HepG2 (cell line): ENCODE results near the gene EIF3A. TPM values are rescaled to one million over a fixed set of nuclear protein-coding genes. Genes with fewer than 3 reads are reported as not detected.

Experiments used
- AHR ChIP-seq: IDR thresholded peaks from 2 replicates; pipeline ENCODE4 v1.6.1; 2018; ENCODE audit warnings: missing genetic modification reagents, missing compliant biosample characterization
- CCDC6 ChIP-seq: sonication (generic); formaldehyde crosslinking; IDR thresholded peaks from 2 replicates; pipeline ENCODE4 v1.8.1; 2022; ENCODE audit warnings: mild to moderate bottlenecking, missing genetic modification reagents, moderate library complexity
- E2F1 ChIP-seq: sonication (generic); formaldehyde crosslinking; IDR thresholded peaks from 2 replicates; pipeline ENCODE4 v1.5.0; 2020; ENCODE audit warnings: missing genetic modification reagents
- ELF3 ChIP-seq: IDR thresholded peaks from 2 replicates; pipeline ENCODE4 v1.6.1; 2016; ENCODE audit warnings: missing genetic modification reagents, missing compliant biosample characterization
- ERF ChIP-seq: IDR thresholded peaks from 2 replicates; pipeline ENCODE4 v1.6.1; 2018; ENCODE audit warnings: missing biosample characterization, missing genetic modification reagents
- KDM2A ChIP-seq: sonication (generic); formaldehyde crosslinking; IDR thresholded peaks from 2 replicates; pipeline ENCODE4 v1.4.0; 2020; ENCODE audit warnings: low read depth, missing genetic modification reagents, borderline replicate concordance
- KDM5B ChIP-seq: sonication (generic); formaldehyde crosslinking; IDR thresholded peaks from 2 replicates; pipeline ENCODE4 v1.4.0; 2020; ENCODE audit warnings: missing genetic modification reagents, mild to moderate bottlenecking, borderline replicate concordance
- KDM6A ChIP-seq: IDR thresholded peaks from 2 replicates; pipeline ENCODE4 v1.6.1; 2016; ENCODE audit warnings: low read depth
- MAZ ChIP-seq, 2 experiments: sonication (generic) in 1 of 2; formaldehyde crosslinking in 1 of 2; IDR thresholded peaks; 2 replicates each; pipeline versions ENCODE4 v1.5.0 to v1.6.1; 2012 to 2020; ENCODE audit warnings: low read depth in 2 of 2, mild to moderate bottlenecking in 2 of 2, borderline replicate concordance in 1 of 2, improper control_type of control experiment in 1 of 2, low read length in 1 of 2, missing genetic modification reagents in 1 of 2, moderate library complexity in 1 of 2
- MEIS2 ChIP-seq: sonication (generic); formaldehyde crosslinking; IDR thresholded peaks from 2 replicates; pipeline ENCODE4 v1.9.0; 2021; ENCODE audit warnings: mild to moderate bottlenecking, missing genetic modification reagents
- PHF8 ChIP-seq: sonication (generic); formaldehyde crosslinking; IDR thresholded peaks from 2 replicates; pipeline ENCODE4 v1.5.0; 2020; ENCODE audit warnings: missing genetic modification reagents
- RAD51 ChIP-seq: fragments of 450-650 bp; IDR thresholded peaks from 2 replicates; pipeline ENCODE4 v1.6.1; 2016; ENCODE audit warnings: borderline replicate concordance
- RBFOX2 ChIP-seq: fragments of 200-400 bp; formaldehyde crosslinking; IDR thresholded peaks from 2 replicates; pipeline ENCODE4 v1.6.1; 2017; ENCODE audit warnings: low read depth, mild to moderate bottlenecking, low read length
- REST ChIP-seq, 2 experiments: IDR thresholded peaks; 2 replicates each; pipeline ENCODE4 v1.6.1; 2011 to 2012; ENCODE audit warnings: low read length in 2 of 2, borderline replicate concordance in 1 of 2, low read depth in 1 of 2, mild to moderate bottlenecking in 1 of 2, moderate library complexity in 1 of 2
- SALL2 ChIP-seq: sonication (generic); formaldehyde crosslinking; IDR thresholded peaks from 2 replicates; pipeline ENCODE4 v1.8.1; 2023; ENCODE audit warnings: mild to moderate bottlenecking, missing genetic modification reagents, inconsistent platforms
- UBTF ChIP-seq: sonication (generic); formaldehyde crosslinking; IDR thresholded peaks from 2 replicates; pipeline ENCODE4 v1.4.0; 2020; ENCODE audit warnings: mild to moderate bottlenecking, missing genetic modification reagents
- YEATS4 ChIP-seq: sonication (generic); formaldehyde crosslinking; IDR thresholded peaks from 2 replicates; pipeline ENCODE4 v1.4.0; 2020; ENCODE audit warnings: missing genetic modification reagents, borderline replicate concordance
- YY1 ChIP-seq: IDR thresholded peaks from 2 replicates; pipeline ENCODE4 v1.6.1; 2011; ENCODE audit warnings: low read length, low read depth, moderate library complexity, mild to moderate bottlenecking; ENCODE audit not compliant: insufficient read depth, insufficient replicate concordance
- ZKSCAN5 ChIP-seq: sonication (generic); formaldehyde crosslinking; IDR thresholded peaks from 2 replicates; pipeline ENCODE4 v1.5.1; 2020; ENCODE audit warnings: mild to moderate bottlenecking, missing genetic modification reagents
- ZNF607 ChIP-seq: sonication (generic); formaldehyde crosslinking; IDR thresholded peaks from 2 replicates; pipeline ENCODE4 v1.5.1; 2020; ENCODE audit warnings: missing genetic modification reagents, mild to moderate bottlenecking, borderline replicate concordance
- ZNF670 ChIP-seq: sonication (generic); formaldehyde crosslinking; IDR thresholded peaks from 2 replicates; pipeline ENCODE4 v1.8.0; 2022; ENCODE audit warnings: mild to moderate bottlenecking, missing genetic modification reagents, borderline replicate concordance
- polyA plus RNA-seq, 8 experiments: library from polyadenylated mRNA; depleted of rRNA in 3 of 8; stranded (reverse) in 7 of 8; unstranded in 1 of 8; fragments of >200 nt; fragmentation: Illumina TruSeq in 4 of 8; extraction: Trizol in 4 of 8; gene quantifications; 2 replicates each; pipeline versions ENCODE4 v1.2.1 to v1.2.3, GENCODE V29; 2011 to 2016; ENCODE audit warnings: low read depth in 4 of 8, missing spikeins in 1 of 8, mixed read lengths in 1 of 8; ENCODE audit not compliant: insufficient read depth in 1 of 8
- total RNA-seq, 5 experiments: library from RNA; depleted of rRNA; stranded (reverse); fragments of >200 nt; fragmentation: Illumina TruSeq; extraction: Trizol; gene quantifications; 2 replicates each; pipeline ENCODE4 v1.2.3, GENCODE V29; 2016; ENCODE audit warnings: low read depth in 1 of 5

Gene EIF3A
- total and polyA plus RNA-seq, 2 of the 13 experiments (the other 11 are each of a cell fraction or from before 2014, with no cell fraction given): 25.6 to 117 TPM

- TF ChIP-seq REST (IDR thresholded peaks at IDR 0.05; ENCODE audit: borderline replicate concordance in 1 of 2, low read depth in 1 of 2, low read length in 2 of 2) (peak in 1 of 2 experiments; percentile 29; a peak in 2 of 4 replicates), ZNF607 (CRISPR knock-in tag) (peak; percentile 62; the same call in 1 of the 2 replicates), YY1 (peak; percentile 87), KDM2A (CRISPR knock-in tag) (peak; percentile 25; the same call in 1 of the 2 replicates), ZKSCAN5 (CRISPR knock-in tag) (no peak), KDM5B (CRISPR knock-in tag) (peak; percentile 68; the same call in 1 of the 2 replicates), ELF3 (CRISPR knock-in tag) (0 out of 2 replicates have a peak, but pooled peaks have one; percentile 11), YEATS4 (CRISPR knock-in tag) (peak; percentile 73; the same call in 1 of the 2 replicates), AHR (0 out of 2 replicates have a peak, but pooled peaks have one; percentile 54), UBTF (peak; percentile 74; the same call in 1 of the 2 replicates), SALL2 (CRISPR knock-in tag) (peak; percentile 25; the same call in 1 of the 2 replicates), PHF8 (CRISPR knock-in tag) (peak; percentile 85), CCDC6 (CRISPR knock-in tag) (peak; percentile 13; the same call in 1 of the 2 replicates), ERF (CRISPR knock-in tag) (0 out of 2 replicates have a peak, but pooled peaks have one; percentile 27), E2F1 (CRISPR knock-in tag) (peak; percentile 45; the same call in 1 of the 2 replicates), MEIS2 (CRISPR knock-in tag) (0 out of 2 replicates have a peak, but pooled peaks have one; percentile 21), ZNF670 (CRISPR knock-in tag) (peak; percentile 52; the same call in 1 of the 2 replicates), KDM6A (CRISPR knock-in tag) (no peak), RAD51 (no peak), MAZ (IDR thresholded peaks at IDR 0.05; ENCODE audit: borderline replicate concordance, low read depth, low read length) (peak; percentile 48; the same call in 1 of the 2 replicates), MAZ (CRISPR knock-in tag; IDR thresholded peaks at IDR 0.05; ENCODE audit: low read depth) (peak; percentile 63), RBFOX2 (peak; percentile 82)
Observed at GRCh38 chr10:119103903-119104653, 23.5 kb upstream of the EIF3A start, which contains the start of gene DENND10 (continued).
